ENCODE data around the gene KDM4B. TPM values are rescaled to one million over a fixed set of nuclear protein-coding genes. Genes with fewer than 3 reads are reported as not detected.

Gene KDM4B
- total RNA-seq, 2 donors from 2014 or later, result 33.8 to 83.5 TPM

DNA sequence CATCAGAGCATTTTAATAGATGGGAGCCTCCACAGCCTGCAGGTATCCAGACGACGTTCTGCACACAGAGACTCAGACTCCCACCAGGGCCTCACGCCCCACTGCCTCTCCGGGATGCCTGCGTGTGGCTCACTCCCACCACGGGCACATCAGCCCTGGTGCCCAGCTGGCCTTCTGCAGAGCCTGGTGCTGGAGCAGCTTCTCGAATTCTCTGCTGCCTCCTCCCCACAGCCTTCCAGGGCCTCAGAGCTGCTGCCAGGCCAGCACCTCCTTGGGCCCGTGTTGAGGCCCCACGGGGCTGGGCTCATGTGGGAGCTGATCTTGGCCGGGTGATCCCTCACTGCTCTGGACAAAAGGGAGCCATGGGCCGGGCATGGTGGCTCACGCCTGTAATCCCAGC is 90.9 kb downstream of the KDM4B start:
- H3K4me1 Mint-ChIP-seq, result no peaks in the 10 kb centered on the region
- H3K27ac Mint-ChIP-seq, result no peak overlapping the region
- H3K27me3 Mint-ChIP-seq, result no peaks in the 10 kb centered on the region
- no peak overlapping the region for H3K4me3 Mint-ChIP-seq
- H3K9me3 Mint-ChIP-seq, result no peaks in the 10 kb centered on the region
- ATAC-seq (replicated peaks), result no peak
- H3K36me3 Mint-ChIP-seq (ENCODE audit: low read depth), result peaks cover 42% of the 10 kb centered on the region

DNA sequence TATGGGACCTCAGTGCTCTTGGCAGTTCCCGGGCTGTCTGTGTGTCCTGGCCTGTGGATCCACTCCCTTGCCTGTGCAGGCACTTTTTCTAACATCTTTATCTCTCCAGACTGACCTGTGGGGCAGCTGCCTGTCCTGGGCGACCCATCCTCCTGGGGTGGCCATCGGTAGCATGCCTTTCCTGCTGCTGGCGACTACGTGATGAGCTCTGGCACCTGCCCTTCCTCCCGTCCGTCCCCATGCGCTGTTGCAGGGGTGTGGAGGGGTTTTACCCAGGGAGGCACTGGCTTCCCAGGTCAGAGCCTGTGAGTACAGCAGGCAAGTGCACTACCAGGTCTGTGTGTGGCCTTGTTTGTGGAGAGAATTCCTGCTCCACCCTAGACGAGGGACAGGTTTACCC is 93.3 kb downstream of the KDM4B start:
- Mint-ChIP-seq H3K36me3 (ENCODE audit: low read depth) (peaks cover 33% of the 10 kb centered on the region), H3K27me3 (no peaks in the 10 kb centered on the region)

DNA sequence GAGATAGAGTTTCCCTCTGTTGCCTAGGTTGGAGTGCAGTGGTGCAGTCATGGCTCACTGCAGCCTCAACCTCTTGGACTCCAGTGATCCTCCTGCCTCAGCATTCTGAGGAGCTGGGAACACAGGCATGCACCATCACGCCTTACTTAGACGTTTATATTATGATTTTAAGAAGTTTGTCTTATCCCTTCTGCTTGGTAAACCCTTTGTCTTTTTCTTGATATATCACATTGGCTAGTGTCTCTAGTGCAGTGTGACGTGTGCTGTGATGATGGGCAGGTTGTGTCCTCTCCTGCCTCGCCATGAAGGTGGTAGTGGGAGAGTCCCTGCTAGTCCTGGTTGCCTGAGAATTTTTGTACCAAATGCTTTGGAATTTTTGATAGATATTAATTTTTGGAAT is 93.9 kb downstream of the KDM4B start:
- Mint-ChIP-seq H3K4me3 (no peak overlapping the region), H3K9me3 (no peaks in the 10 kb centered on the region), H3K36me3 (ENCODE audit: low read depth) (peaks cover 27% of the 10 kb centered on the region), H3K4me1 (no peaks in the 10 kb centered on the region), H3K27ac (no peak overlapping the region), H3K27me3 (no peaks in the 10 kb centered on the region)
- no peak for ATAC-seq (replicated peaks)

More for the DNA sequence above, 93.3 kb downstream of the KDM4B start:
- Mint-ChIP-seq H3K4me3 (no peak overlapping the region), H3K27ac (no peak overlapping the region), H3K4me1 (no peaks in the 10 kb centered on the region), H3K9me3 (no peaks in the 10 kb centered on the region)
- no peak for ATAC-seq (replicated peaks)

DNA sequence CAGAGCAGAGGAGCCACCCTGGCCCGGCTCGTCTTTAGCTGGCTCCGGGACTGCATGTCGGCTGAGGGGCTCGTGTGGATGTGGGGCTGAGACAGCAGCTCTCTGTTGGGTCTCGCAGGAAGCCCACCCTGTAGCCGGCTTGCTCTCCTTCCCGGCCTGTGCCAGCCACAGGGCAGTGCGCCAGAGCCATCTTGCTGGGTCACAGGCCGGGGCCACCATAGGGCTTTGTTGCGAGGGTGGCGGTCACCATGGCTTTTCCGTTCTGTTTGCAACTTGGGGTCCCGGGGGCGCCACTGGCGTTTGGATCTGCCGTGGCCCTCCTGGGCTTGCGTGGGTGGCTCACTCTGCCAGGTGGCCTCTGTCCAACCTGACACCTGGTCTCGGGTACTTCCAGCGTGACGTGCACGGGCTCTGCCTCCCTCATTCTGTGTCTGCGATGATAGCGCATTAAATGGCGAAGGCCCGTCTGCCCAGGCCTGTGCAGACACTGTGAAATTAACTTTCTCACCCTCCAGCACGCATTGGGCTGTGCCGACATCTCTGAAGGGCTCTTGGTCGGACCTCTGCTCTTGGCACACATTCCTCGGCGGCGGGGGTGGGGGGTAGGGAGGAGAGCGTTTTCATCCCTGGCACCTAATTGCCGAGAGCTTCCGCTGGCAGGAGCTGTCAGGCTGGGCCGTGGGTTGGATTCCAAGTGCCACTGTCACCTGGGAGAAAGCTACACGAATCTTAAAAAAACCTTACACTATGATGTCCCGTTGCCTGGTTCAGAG is 95.1 kb downstream of the KDM4B start:
- Mint-ChIP-seq H3K9me3 (no peaks in the 10 kb centered on the region), H3K27me3 (no peaks in the 10 kb centered on the region), H3K36me3 (ENCODE audit: low read depth) (peaks cover 26% of the 10 kb centered on the region), H3K27ac (no peak overlapping the region), H3K4me1 (no peaks in the 10 kb centered on the region), H3K4me3 (no peak overlapping the region)
- no peak for ATAC-seq (replicated peaks)

DNA sequence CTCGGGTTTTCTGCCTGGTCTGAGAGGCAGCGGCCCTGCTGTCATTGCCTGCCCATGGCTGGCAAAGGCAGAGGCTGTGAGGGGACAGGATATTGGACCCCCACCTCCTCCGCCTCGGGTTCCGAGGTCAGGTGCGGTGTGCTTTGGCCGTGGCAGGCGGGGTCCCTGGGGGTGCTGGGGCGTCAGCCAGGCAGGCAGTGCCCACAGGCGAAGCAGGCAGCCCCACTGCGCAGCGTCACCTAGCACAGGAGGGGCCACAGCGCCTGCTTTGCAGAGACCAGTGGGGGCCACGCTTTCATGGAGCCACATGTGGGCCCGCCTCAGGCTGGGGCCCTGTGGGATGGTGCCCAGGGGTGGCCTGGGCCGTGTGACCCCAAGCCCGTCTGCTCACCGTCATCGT is 96.0 kb downstream of the KDM4B start:
- Mint-ChIP-seq H3K36me3 (ENCODE audit: low read depth) (peaks cover 26% of the 10 kb centered on the region), H3K4me1 (no peaks in the 10 kb centered on the region), H3K9me3 (no peaks in the 10 kb centered on the region), H3K27ac (no peak overlapping the region), H3K4me3 (no peak overlapping the region), H3K27me3 (no peaks in the 10 kb centered on the region)
- ATAC-seq (replicated peaks), result no peak

DNA sequence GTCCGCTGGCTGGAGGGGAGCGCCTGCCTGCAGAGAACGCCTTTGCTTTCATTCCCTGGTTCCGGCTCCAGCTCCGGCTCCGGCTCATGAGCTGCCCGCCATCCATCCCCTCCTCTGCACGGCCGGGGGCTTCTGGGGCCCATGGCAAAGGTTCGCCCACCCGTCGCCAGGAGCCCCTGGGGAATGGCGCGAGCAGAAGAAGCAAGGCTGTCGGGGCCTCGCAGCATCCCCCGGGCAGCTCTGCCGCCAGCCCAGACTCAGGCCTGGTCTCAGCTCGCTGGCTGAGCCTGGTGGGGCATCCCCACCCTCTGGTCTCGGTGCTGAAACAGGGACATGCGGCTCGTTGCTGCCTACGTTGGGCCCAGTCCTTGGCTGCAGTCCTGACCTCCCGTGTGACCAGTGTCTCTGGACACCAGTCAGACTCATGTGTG is 96.8 kb downstream of the KDM4B start:
- Mint-ChIP-seq H3K9me3 (no peaks in the 10 kb centered on the region), H3K27ac (no peak overlapping the region), H3K4me1 (no peaks in the 10 kb centered on the region), H3K27me3 (no peaks in the 10 kb centered on the region), H3K4me3 (no peak overlapping the region), H3K36me3 (ENCODE audit: low read depth) (peaks cover 26% of the 10 kb centered on the region)
- ATAC-seq (replicated peaks), result no peak

DNA sequence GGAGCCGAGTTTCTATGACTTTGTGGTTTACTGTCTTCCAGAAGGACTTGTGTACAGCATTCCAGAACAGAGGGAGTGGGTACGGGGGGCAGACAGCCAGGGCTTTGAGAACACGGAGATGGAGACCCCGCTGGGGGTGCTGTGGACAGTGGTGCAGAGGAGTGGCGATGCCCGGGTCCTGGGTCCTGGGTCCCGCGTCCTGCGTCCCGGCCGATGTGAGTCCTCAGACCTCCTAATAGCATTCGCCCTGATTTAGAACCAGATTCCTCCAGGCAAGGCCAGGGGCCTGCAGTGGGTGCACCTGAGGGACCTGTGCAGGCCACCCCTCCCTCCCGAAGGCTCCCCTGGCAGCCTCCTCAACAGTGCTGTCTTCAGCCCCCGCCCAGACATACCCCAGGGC is 97.9 kb downstream of the KDM4B start:
- no peak for ATAC-seq (replicated peaks)
- no peak overlapping the region for H3K4me3 Mint-ChIP-seq
- no peaks in the 10 kb centered on the region for H3K27me3 Mint-ChIP-seq
- no peaks in the 10 kb centered on the region for H3K9me3 Mint-ChIP-seq
- no peaks in the 10 kb centered on the region for H3K4me1 Mint-ChIP-seq
- H3K36me3 Mint-ChIP-seq (ENCODE audit: low read depth), result peaks cover 22% of the 10 kb centered on the region
- no peak overlapping the region for H3K27ac Mint-ChIP-seq

DNA sequence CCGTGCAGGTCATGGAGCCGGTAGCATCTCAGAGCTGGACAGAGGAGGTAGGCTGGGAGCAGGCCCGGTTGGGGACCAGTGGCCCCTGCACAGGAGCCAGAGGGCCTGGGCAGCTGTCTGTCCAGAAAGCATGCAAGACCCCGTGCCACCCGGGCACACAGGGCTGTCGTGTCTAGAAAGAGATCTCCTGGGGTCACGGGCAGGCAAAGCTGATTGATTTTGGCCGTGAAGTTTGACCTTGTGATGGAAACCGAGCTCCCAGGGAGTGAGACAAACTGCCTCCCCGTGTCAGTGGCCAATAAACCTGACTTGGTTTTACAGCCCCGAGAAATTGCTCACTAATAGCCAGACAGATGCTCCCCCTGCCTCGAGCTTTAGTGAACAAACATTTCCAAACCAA is 98.8 kb downstream of the KDM4B start:
- Mint-ChIP-seq H3K4me1 (no peaks in the 10 kb centered on the region), H3K4me3 (no peak overlapping the region), H3K27ac (no peak overlapping the region), H3K27me3 (no peaks in the 10 kb centered on the region), H3K36me3 (ENCODE audit: low read depth) (peaks cover 14% of the 10 kb centered on the region), H3K9me3 (no peaks in the 10 kb centered on the region)
- no peak for ATAC-seq (replicated peaks)

DNA sequence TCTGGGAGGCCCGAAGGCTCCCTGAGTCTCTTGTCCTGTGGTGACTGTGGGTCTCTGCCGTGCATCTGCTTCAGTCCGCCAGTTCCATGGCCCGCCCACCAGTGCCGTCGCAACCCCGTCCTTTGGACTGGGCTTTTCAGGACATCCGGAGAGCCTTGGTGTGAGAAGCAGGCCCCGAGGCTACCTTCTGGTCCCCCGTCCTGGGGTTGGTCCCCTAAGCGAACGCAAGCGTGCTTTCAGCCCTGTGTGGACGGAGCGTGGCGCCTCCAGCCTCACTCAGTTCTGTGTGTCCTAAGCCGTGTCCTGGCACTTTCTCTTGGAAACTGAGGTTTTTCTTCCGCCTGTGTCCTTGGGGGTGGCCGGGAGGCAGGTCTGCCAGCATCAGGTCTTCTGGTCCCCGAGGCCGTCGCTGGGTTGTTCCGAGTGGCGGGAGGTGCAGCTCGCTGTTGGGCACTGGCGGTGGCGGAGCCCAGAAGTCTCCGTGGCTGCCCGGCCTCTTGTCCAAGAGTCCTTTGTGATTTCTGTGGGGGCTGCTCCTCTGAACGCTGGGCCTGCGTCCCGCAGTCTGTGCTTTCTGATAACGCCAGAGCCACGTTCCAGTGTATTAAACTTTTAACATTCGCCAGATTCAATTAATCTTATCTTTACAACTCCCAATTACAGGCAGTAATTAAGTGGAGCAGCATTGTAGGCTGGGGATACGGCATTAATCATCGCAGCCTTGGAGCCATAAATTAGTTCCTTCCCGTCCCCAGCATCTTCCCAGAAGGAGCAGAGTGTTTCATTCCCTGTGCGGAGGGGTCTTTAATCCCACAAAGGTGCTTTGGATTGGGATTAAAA is 99.5 kb downstream of the KDM4B start:
- Mint-ChIP-seq H3K4me1 (no peaks in the 10 kb centered on the region), H3K4me3 (no peak overlapping the region), H3K27ac (no peak overlapping the region), H3K9me3 (no peaks in the 10 kb centered on the region), H3K27me3 (no peaks in the 10 kb centered on the region), H3K36me3 (ENCODE audit: low read depth) (peaks cover 6% of the 10 kb centered on the region)
- ATAC-seq (replicated peaks), result no peak

DNA sequence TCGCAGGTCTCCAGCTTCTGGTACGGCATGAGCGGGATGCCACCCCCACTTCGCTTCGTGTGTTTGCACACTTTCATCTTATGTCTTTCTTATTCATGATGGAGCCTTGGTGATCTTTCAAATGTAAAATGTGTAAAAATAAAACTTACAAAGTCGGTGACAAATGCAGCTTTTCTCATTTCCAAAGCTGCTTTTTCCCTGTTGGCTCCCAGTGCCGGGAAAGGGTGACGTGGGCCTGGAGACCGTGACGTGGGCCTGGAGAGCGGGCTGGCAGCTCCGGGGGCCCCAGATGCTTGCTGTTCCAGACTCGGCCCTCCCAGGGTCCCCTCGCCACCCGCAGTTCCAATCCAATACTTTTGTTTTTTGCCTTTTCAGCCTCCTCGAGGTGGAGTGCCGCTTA is 101.4 kb downstream of the KDM4B start:
- Mint-ChIP-seq H3K27me3 (no peaks in the 10 kb centered on the region), H3K4me3 (no peak overlapping the region), H3K27ac (no peak overlapping the region), H3K36me3 (ENCODE audit: low read depth) (peaks cover 6% of the 10 kb centered on the region), H3K9me3 (no peaks in the 10 kb centered on the region), H3K4me1 (no peaks in the 10 kb centered on the region)
- ATAC-seq (replicated peaks), result no peak

DNA sequence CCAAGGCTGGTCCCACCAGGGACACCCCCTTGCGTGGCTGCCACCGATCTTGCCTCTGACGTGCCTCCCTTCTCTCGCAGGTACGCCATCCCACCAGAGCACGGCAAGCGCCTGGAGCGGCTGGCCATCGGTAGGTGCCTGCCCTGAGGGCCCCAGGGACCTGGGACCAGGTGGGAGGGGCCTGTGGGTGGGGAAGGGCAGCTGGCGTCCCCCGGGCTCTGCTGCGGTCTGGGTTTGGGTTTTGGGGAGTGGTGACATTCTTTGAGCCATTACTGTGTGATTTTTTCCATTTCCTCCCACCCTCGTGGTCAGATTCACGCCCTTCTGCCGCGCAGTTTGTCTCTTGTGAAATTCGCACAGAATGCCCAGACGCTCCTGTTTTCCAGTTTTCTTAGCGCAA is 102.0 kb downstream of the KDM4B start:
- ATAC-seq (replicated peaks), result no peak
- H3K36me3 Mint-ChIP-seq (ENCODE audit: low read depth), result peaks cover 6% of the 10 kb centered on the region
- no peak overlapping the region for H3K27ac Mint-ChIP-seq
- no peak overlapping the region for H3K4me3 Mint-ChIP-seq
- no peaks in the 10 kb centered on the region for H3K4me1 Mint-ChIP-seq
- no peaks in the 10 kb centered on the region for H3K9me3 Mint-ChIP-seq
- H3K27me3 Mint-ChIP-seq, result no peaks in the 10 kb centered on the region

DNA sequence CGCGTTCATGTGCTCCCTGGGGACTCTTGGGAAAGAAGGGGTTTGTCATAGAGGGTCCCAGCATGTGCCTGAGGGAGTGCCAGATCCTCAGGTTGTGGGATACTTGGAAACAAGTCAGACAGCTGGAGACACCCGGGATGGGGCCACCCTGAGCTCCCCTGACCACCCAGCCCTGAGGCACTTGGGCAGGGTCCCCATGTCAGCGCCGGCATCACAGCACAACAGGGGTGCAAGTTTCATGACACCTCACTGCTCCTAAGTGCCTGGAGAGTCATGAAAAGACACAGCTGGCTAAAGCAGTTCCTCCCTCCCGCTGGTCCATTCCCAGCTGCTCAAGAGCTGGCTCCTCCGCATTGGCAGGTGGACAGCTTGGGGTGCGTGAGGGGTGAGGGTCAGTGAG is 102.7 kb downstream of the KDM4B start:
- H3K4me3 Mint-ChIP-seq, result no peak overlapping the region
- H3K27me3 Mint-ChIP-seq, result no peaks in the 10 kb centered on the region
- H3K4me1 Mint-ChIP-seq, result no peaks in the 10 kb centered on the region
- ATAC-seq (replicated peaks), result no peak
- no peaks in the 10 kb centered on the region for H3K9me3 Mint-ChIP-seq
- H3K36me3 Mint-ChIP-seq (ENCODE audit: low read depth), result peaks cover 6% of the 10 kb centered on the region
- no peak overlapping the region for H3K27ac Mint-ChIP-seq

DNA sequence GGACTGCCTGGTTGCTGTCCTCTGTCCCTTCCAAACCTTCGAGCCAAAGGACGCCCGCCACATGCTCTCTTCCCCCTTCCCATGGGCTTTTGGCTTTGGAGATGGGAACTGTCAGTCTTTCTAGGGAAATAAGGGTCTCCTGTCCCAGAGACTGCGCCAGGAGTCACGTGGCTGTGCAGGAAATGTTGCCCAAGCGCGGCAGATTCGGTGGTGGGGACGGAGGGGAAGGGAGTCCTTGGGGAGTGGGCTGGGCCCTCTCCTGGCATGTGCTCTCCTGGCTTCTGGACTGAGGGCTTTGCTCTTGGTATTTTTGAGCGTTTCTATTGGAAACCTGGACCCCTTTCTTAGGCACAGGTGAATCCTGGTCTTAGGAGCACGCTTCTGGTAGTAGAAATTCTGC is 103.2 kb downstream of the KDM4B start:
- Mint-ChIP-seq H3K4me3 (no peak overlapping the region), H3K27me3 (no peaks in the 10 kb centered on the region)

DNA sequence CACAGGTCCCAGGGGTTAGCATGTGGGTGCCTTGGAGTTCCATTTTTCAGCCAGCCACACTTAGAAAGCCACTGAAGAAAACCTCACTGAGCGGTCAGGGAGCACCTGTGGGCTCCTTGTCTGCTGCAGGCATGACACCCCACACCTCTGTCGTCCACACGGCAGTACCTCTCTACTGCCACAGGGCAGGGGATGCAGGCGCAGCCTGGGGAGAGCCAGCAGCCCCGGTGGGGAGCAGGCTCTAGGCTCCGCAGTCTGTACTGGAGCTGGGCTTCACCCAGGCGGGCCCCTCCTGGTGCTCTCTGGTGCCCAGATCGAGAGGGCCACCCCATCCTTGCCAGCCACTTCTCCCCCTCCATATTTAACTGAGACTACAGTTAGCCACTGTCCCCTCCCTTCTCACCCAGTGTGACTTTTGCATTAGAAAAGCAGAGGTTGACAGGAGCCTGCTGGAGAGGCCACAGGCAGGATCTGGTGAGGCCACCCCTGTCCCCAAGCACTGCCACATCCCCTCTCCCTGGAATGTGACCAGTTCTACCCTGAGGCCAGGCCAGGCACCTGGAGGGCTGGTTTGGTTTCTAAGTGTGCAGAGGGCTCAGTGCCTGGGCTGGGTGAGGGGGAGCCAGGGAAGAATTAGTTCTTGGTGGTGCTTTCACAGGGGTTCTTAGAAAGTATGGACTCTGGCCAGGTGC is 104.4 kb downstream of the KDM4B start:
- no peak overlapping the region for H3K4me3 Mint-ChIP-seq
- H3K9me3 Mint-ChIP-seq, result no peaks in the 10 kb centered on the region
- H3K27ac Mint-ChIP-seq, result no peak overlapping the region
- no peaks in the 10 kb centered on the region for H3K4me1 Mint-ChIP-seq
- no peaks in the 10 kb centered on the region for H3K27me3 Mint-ChIP-seq
- no peak for ATAC-seq (replicated peaks)
- H3K36me3 Mint-ChIP-seq (ENCODE audit: low read depth), result peaks cover 11% of the 10 kb centered on the region

More for the DNA sequence above, 103.2 kb downstream of the KDM4B start:
- Mint-ChIP-seq H3K27ac (no peak overlapping the region), H3K4me1 (no peaks in the 10 kb centered on the region), H3K9me3 (no peaks in the 10 kb centered on the region), H3K36me3 (ENCODE audit: low read depth) (peaks cover 6% of the 10 kb centered on the region)
- no peak for ATAC-seq (replicated peaks)

DNA sequence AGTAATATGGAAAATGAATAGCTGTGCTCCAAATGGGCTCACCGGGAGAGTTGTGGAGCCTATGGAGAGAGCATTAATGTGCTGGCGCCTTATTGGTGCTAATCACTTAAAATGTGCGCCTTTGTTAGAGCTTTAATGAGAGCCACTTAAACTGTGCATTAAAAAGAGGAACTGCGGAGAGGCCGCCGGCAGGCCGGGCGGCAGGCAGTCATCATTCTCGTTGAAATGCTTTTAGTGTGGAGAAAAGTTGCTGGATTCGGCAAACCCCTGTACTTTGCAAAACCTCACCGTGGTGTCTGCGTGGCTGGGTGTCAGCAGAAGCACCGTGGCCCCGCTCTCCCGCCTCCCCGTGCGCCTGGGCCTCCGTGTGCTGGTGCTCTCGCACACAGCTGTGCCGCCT is 105.5 kb downstream of the KDM4B start:
- no peaks in the 10 kb centered on the region for H3K27me3 Mint-ChIP-seq
- H3K4me3 Mint-ChIP-seq, result no peak overlapping the region
- H3K9me3 Mint-ChIP-seq, result no peaks in the 10 kb centered on the region
- no peak overlapping the region for H3K27ac Mint-ChIP-seq
- no peaks in the 10 kb centered on the region for H3K4me1 Mint-ChIP-seq
- H3K36me3 Mint-ChIP-seq (ENCODE audit: low read depth), result peaks cover 15% of the 10 kb centered on the region
- ATAC-seq (replicated peaks), result no peak

Data from activated T-helper 17 cell treated with anti-CD3 and anti-CD28 coated beads, Interleukin-2, amount 50 U/mL, for 72 hours (primary cell).